ENCODE results near the gene MIA. TPM values are rescaled to one million over a fixed set of nuclear protein-coding genes. Genes with fewer than 3 reads are reported as not detected.

Gene MIA
- total and polyA plus RNA-seq, 9 of the 15 experiments (the other 6 are each of a cell fraction or from before 2014, with no cell fraction given) = 0.21 TPM; not detected in 8

DNA sequence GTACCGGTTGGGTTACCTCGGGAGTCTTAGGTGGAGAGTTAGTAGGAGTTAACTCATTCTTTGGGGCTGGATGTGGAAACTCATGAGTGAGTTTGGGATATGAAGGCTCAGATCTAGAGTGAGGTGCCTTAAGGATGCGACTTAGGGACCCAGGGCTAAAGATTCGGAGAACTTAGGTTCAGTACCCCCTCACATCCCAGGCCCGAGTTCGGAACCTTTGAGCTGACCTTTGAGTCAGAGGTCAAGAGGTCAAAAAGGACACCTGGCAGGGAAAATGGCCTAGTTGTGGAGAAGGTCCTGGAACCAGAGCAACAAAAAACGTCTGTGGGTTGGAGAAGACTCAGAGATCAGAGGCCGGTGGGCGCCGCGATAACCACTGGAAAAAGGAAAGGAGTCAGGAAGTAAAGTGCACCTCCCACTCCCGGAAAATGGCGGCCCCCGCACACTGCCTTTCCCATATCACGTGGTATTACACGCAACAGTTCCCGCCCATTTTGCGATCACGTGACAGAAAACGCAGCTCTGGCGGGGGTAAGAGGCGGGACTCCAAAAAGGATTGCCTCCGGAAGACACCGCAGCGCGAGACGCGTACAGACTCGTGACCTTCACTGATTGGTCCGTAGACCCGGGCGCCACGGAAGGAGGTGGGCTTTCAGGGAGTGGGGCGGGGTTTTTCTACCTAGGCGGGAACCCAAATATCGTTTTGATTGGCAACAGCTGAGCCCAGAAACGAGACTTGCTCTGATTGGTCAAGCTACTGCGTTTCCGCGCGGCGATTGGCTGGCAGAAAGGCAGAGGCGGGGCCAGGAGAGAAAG is 25.1 kb upstream of the MIA start, which contains the start of gene ACTMAP (continued):
- TF ChIP-seq, protein P1, sequence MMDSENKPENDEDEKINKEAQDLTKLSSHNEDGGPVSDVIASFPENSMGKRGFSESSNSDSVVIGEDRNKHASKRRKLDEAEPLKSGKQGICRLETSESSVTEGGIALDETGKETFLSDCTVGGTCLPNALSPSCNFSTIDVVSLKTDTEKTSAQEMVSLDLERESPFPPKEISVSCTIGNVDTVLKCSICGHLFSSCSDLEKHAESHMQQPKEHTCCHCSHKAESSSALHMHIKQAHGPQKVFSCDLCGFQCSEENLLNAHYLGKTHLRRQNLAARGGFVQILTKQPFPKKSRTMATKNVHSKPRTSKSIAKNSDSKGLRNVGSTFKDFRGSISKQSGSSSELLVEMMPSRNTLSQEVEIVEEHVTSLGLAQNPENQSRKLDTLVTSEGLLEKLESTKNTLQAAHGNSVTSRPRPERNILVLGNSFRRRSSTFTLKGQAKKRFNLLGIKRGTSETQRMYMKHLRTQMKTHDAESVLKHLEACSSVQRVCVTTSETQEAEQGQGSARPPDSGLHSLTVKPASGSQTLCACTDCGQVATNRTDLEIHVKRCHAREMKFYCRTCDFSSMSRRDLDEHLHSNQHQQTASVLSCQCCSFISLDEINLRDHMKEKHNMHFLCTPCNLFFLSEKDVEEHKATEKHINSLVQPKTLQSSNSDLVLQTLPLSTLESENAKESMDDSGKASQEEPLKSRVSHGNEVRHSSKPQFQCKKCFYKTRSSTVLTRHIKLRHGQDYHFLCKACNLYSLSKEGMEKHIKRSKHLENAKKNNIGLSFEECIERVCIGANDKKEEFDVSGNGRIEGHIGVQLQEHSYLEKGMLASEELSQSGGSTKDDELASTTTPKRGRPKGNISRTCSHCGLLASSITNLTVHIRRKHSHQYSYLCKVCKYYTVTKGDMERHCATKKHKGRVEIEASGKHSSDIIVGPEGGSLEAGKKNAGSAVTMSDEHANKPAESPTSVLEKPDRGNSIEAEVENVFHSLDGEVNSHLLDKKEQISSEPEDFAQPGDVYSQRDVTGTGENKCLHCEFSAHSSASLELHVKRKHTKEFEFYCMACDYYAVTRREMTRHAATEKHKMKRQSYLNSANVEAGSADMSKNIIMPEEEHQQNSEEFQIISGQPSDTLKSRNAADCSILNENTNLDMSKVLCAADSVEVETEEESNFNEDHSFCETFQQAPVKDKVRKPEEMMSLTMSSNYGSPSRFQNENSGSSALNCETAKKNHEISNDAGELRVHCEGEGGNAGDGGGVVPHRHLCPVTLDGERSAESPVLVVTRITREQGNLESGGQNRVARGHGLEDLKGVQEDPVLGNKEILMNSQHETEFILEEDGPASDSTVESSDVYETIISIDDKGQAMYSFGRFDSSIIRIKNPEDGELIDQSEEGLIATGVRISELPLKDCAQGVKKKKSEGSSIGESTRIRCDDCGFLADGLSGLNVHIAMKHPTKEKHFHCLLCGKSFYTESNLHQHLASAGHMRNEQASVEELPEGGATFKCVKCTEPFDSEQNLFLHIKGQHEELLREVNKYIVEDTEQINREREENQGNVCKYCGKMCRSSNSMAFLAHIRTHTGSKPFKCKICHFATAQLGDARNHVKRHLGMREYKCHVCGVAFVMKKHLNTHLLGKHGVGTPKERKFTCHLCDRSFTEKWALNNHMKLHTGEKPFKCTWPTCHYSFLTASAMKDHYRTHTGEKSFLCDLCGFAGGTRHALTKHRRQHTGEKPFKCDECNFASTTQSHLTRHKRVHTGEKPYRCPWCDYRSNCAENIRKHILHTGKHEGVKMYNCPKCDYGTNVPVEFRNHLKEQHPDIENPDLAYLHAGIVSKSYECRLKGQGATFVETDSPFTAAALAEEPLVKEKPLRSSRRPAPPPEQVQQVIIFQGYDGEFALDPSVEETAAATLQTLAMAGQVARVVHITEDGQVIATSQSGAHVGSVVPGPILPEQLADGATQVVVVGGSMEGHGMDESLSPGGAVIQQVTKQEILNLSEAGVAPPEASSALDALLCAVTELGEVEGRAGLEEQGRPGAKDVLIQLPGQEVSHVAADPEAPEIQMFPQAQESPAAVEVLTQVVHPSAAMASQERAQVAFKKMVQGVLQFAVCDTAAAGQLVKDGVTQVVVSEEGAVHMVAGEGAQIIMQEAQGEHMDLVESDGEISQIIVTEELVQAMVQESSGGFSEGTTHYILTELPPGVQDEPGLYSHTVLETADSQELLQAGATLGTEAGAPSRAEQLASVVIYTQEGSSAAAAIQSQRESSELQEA (IDR thresholded peaks at IDR 0.05; ENCODE audit: low read depth) = no peak
- TF ChIP-seq ZBTB8A (IDR thresholded peaks at IDR 0.05; ENCODE audit: partially characterized antibody) = no peak
- TF ChIP-seq, protein P2, sequence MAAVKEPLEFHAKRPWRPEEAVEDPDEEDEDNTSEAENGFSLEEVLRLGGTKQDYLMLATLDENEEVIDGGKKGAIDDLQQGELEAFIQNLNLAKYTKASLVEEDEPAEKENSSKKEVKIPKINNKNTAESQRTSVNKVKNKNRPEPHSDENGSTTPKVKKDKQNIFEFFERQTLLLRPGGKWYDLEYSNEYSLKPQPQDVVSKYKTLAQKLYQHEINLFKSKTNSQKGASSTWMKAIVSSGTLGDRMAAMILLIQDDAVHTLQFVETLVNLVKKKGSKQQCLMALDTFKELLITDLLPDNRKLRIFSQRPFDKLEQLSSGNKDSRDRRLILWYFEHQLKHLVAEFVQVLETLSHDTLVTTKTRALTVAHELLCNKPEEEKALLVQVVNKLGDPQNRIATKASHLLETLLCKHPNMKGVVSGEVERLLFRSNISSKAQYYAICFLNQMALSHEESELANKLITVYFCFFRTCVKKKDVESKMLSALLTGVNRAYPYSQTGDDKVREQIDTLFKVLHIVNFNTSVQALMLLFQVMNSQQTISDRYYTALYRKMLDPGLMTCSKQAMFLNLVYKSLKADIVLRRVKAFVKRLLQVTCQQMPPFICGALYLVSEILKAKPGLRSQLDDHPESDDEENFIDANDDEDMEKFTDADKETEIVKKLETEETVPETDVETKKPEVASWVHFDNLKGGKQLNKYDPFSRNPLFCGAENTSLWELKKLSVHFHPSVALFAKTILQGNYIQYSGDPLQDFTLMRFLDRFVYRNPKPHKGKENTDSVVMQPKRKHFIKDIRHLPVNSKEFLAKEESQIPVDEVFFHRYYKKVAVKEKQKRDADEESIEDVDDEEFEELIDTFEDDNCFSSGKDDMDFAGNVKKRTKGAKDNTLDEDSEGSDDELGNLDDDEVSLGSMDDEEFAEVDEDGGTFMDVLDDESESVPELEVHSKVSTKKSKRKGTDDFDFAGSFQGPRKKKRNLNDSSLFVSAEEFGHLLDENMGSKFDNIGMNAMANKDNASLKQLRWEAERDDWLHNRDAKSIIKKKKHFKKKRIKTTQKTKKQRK (IDR thresholded peaks at IDR 0.05; ENCODE audit: borderline replicate concordance, low read depth, low read length) = peak; percentile 81
- peak; percentile 86 for TF ChIP-seq DMBX1 (CRISPR knock-in tag; IDR thresholded peaks at IDR 0.05; ENCODE audit: borderline replicate concordance)
- TF ChIP-seq, protein P3, sequence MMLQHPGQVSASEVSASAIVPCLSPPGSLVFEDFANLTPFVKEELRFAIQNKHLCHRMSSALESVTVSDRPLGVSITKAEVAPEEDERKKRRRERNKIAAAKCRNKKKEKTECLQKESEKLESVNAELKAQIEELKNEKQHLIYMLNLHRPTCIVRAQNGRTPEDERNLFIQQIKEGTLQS (IDR thresholded peaks at IDR 0.05) = peak; percentile 72
- TF ChIP-seq, protein P3 (CRISPR knock-in tag; conservative IDR thresholded peaks at IDR 0.05) = no peak
- peak; percentile 82 for TF ChIP-seq DPF2 (IDR thresholded peaks at IDR 0.05)
- TF ChIP-seq CHD2 (IDR thresholded peaks at IDR 0.05; ENCODE audit: low read depth, low read length) = peak; percentile 78
- peak; percentile 79 for TF ChIP-seq XRCC5 (IDR thresholded peaks at IDR 0.05; ENCODE audit: low read depth, low read length)
- TF ChIP-seq SP1 (CRISPR knock-in tag; IDR thresholded peaks at IDR 0.05) = peak; percentile 97
- peak; percentile 65; the same call in 1 of the 2 replicates for TF ChIP-seq MECOM (CRISPR knock-in tag; IDR thresholded peaks at IDR 0.05)
- TF ChIP-seq, protein P4, sequence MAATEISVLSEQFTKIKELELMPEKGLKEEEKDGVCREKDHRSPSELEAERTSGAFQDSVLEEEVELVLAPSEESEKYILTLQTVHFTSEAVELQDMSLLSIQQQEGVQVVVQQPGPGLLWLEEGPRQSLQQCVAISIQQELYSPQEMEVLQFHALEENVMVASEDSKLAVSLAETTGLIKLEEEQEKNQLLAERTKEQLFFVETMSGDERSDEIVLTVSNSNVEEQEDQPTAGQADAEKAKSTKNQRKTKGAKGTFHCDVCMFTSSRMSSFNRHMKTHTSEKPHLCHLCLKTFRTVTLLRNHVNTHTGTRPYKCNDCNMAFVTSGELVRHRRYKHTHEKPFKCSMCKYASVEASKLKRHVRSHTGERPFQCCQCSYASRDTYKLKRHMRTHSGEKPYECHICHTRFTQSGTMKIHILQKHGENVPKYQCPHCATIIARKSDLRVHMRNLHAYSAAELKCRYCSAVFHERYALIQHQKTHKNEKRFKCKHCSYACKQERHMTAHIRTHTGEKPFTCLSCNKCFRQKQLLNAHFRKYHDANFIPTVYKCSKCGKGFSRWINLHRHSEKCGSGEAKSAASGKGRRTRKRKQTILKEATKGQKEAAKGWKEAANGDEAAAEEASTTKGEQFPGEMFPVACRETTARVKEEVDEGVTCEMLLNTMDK (IDR thresholded peaks at IDR 0.05; ENCODE audit: borderline replicate concordance, insufficient read depth, low read depth, low read length, poor library complexity, severe bottlenecking) = no peak

All from K562 (cell line).